HG03442 (cell line): ENCODE results near the gene FARSA.
"Not testable (repeated sequence)": the region's sequence is repeated elsewhere in the genome, so short reads cannot be mapped to it uniquely, and the experiment has no call there.

Experiments used
- ATAC-seq: cut with Tn5 transposase; IDR thresholded peaks from one replicate; pipeline ENCODE4 v1.9.1; 2021; ENCODE audit warnings: mild to moderate bottlenecking, moderate library complexity; ENCODE audit not compliant: unreplicated experiment

Gene FARSA

DNA sequence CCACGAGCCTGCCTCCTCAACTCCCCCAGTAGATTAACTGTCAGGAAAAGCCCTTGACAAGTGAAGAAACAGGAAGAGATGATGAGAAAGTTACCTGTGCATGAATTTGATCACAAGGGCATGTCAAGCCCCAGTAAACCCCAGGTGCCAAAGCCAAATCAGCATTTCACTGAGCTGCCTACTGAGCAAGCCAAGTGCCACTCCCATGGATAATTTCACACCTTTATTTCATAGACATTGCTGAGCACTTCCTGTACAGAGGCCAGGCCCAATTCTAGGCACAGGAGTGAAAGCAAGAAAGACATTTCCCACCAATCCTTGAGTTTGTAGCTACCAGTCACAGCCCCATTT is 21.1 kb upstream of the FARSA start:
- no peak for ATAC-seq

DNA sequence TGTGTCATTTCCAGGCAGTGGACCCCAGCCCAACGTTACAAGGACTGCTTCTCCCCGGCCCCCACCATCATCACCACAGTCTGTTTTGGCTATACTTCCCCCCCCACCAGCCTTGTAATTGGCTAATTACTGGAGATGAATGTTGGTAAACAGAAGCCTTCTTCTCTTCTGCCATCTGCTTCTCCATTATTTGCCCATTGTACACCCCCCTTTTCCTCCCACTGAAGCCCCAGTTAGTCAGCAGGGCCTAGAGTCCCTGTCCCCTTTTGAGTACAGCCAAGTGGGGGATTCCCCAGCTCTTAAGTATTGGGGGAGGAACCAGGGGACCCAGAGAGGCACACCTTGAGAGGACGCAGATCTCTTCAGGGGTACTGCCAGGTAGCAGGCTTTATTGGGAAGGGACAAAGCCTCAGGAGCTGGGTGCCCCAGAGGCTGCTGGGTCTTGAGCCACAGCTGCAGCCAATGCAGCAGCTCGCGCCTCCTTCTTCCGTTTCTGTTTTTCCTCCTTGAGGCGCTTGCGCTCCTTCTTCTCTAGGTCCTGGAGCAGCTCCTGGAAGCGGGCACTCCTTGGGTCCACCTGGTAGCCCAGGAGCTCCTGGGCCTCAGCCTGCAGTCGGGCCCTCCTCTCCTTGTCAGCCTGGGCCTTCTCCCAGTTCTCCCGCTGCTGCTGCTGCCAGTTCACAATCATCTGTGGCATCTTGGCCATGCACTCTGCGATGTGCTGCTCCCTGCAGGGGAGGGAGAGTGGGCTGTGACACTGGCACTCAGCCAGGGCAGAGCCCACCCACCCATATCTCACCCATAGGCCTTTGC is 20.5 kb upstream of the FARSA start:
- ATAC-seq = no peak

DNA sequence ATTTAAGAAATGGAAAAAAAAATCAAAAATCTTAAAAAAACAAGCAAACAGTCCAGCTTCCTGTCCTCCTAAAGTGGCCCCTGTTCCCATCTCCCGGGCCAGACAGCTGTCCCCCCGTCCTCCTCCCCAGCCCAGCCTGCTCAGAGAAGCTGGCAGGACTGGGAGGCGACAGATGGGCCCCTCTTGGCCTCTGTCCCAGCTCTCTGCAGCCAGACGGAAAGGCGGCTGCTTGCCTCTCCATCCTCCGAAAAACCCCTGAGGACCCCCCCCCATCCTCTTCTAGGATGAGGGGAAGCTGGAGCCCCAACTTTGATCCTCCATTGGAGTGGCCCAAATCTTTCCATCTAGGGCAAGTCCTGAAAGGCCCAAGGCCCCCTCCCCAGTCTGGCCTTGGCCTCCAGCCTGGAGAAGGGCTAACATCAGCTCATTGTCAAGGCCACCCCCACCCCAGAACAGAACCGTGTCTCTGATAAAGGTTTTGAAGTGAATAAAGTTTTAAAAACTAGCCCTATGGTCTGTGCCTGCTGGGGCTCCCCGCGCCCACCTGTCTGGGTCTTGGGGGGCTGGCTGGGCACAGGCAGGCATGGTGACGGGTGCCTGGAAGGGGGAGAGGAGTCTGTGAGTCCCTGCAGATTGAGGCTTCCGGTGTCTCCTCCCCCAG is 19.8 kb upstream of the FARSA start:
- no peak for ATAC-seq

- ATAC-seq = no peak
Measured at GRCh38 chr19:12952488-12953137, 19.1 kb upstream of the FARSA start.

- not testable (repeated sequence) for ATAC-seq
Measured at GRCh38 chr19:12952050-12952449, 18.5 kb upstream of the FARSA start.

- ATAC-seq = no peak
Measured at GRCh38 chr19:12949363-12950283, 16.1 kb upstream of the FARSA start.

DNA sequence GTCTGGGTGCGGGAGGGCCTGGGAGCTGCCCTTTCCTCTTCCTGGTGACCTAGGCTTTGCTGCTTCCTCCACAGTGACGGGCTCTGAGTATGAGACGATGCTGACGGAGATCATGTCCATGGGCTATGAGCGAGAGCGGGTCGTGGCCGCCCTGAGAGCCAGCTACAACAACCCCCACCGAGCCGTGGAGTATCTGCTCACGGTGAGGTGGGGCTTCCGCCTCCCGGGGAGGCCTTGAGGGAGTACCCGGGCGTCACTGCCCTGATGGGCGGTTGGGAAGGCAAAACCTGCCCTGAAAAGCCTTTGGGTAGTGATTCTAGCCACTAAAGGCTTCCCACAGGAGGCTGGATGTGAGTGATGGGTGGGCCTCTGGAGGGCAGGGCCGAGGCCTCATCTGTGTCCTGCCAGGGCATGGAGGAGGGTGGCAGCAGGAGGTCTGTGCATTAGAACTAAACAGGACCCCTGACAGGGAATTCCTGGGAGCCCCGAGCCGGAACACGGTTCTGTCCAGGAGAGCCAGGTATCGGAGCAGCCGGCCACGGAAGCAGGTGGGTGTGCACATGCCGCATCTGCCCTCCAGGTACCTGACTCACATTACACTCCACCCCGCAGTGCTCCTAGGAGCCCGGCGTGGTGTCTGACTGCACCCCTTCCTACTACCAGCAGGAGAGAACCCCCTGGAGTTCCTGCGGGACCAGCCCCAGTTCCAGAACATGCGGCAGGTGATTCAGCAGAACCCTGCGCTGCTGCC is 15.3 kb upstream of the FARSA start:
- ATAC-seq = no peak

DNA sequence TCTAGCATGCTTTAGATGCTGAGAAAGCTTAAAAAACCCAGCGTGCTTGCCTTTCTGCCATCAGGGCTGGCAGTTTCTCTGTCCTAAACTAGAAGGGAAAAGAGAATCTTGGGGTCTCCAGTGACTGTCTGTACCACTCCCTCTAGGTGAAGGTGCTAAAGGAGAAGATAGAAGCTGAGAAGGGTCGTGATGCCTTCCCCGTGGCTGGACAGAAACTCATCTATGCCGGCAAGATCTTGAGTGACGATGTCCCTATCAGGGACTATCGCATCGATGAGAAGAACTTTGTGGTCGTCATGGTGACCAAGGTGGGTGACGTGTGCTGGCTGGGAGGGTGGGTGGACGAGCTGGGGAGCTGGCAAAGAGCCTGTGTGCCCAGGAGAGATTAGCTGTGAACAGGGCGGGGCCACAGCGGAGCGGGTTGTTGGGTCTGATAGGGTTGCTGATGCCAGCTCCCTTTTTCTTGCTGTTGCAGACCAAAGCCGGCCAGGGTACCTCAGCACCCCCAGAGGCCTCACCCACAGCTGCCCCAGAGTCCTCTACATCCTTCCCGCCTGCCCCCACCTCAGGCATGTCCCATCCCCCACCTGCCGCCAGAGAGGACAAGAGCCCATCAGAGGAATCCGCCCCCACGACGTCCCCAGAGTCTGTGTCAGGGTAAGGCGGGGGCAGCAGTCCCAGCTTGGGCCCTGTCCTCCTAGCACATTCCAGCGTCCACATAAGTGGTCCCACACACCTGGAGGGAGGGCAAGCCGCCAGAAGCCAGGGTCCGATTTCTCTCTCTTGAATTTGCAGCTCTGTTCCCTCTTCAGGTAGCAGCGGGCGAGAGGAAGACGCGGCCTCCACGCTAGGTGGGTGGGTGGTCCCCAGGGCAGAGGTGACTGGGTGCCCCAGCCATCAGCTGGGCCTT is 14.4 kb upstream of the FARSA start:
- ATAC-seq = no peak

GRCh38 chr19:12946731-12947496 is 13.4 kb upstream of the FARSA start:
- no peak for ATAC-seq

- ATAC-seq = peak; percentile 32
Measured at GRCh38 chr19:12946092-12946721, 12.7 kb upstream of the FARSA start.

DNA sequence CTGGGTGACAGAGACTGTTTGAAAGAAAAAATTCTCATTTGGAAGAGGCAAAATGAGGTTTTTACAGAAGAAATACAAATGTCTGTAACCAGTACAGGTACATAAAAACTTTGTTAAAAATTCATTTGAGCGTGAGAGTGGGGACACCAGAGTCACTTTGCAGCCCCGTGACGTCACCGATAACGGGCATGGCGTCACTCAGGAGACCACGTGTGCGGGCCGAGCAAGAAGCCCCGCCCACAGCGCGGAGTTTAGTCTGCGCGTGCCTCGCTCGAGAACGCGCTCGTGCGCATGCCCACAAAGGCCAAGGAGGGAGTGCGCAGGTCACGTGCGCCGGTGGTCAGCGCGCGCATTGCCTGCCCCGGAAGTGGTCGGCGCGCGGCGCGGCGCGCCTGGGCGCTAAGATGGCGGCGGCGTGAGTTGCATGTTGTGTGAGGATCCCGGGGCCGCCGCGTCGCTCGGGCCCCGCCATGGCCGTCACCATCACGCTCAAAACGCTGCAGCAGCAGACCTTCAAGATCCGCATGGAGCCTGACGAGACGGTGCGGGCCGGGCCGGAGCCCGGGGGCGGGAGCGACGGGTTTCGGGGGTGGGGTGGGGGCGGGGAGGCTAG is 12.1 kb upstream of the FARSA start, which contains the start of gene RAD23A:
TSS of gene RAD23A (plus strand) at position 384 of the 613 bp plus-strand sequence. CDS start at position 471, 87 bp downstream.
- peak; percentile 70 for ATAC-seq

GRCh38 chr19:12944104-12944674 is 10.7 kb upstream of the FARSA start:
- no peak for ATAC-seq

GRCh38 chr19:12943437-12944044 is 10.0 kb upstream of the FARSA start:
- ATAC-seq = no peak

- no peak for ATAC-seq
Measured at GRCh38 chr19:12940897-12941296, 7.4 kb upstream of the FARSA start.

- ATAC-seq = no peak
Measured at GRCh38 chr19:12939975-12940423, 6.5 kb upstream of the FARSA start.

- ATAC-seq = peak; percentile 7
Measured at GRCh38 chr19:12938779-12939601, 5.5 kb upstream of the FARSA start.
